GM18907 (cell line): Measurements from ENCODE around the gene CA5B.
"Not testable (repeated sequence)": the region's sequence is repeated elsewhere in the genome, so short reads cannot be mapped to it uniquely, and the experiment has no call there.

ENCODE experiments used
- ATAC-seq: cut with Tn5 transposase; IDR thresholded peaks from one replicate; pipeline ENCODE4 v1.9.1; 2021; ENCODE audit warnings: mild to moderate bottlenecking, moderate library complexity; ENCODE audit not compliant: unreplicated experiment

Gene CA5B, protein sequence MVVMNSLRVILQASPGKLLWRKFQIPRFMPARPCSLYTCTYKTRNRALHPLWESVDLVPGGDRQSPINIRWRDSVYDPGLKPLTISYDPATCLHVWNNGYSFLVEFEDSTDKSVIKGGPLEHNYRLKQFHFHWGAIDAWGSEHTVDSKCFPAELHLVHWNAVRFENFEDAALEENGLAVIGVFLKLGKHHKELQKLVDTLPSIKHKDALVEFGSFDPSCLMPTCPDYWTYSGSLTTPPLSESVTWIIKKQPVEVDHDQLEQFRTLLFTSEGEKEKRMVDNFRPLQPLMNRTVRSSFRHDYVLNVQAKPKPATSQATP

GRCh38 chrX:15737959-15738902 is at the start of gene CA5B:
Gene CA5B (plus strand): TSS chrX:15738270. CDS start chrX:15750024, 11,754 bp downstream.
- ATAC-seq: peak; percentile 95

DNA sequence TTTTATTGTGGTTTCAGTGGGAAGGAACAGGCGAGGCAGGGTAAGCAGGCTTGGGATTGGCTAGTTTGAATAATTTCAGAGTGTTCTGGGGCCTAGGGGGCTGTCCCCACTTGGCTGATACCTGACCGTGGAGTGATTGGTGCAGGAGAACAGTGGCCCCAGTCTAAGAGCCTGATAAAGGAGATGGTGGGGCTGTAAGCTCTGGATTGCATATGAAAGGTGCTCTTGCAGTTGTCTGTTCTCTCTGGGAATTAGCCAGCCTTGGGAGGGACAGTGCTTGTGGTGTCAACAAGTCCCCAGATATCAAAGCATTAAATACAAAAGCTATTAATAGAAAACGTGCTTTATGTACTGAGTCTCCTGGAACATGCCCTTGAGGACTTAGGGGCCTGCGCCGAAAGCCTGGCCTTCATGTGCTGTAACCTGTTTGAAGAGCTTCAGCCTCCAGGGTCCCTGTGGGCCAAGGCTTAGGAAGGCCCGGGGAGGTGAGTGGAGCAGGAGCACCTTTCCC is 43.1 kb upstream of the CA5B start:
- no peak for ATAC-seq

- no peak for ATAC-seq
Observed at GRCh38 chrX:15696516-15696915, 41.6 kb upstream of the CA5B start.

GRCh38 chrX:15702488-15703371 is 35.3 kb upstream of the CA5B start:
- no peak for ATAC-seq

DNA sequence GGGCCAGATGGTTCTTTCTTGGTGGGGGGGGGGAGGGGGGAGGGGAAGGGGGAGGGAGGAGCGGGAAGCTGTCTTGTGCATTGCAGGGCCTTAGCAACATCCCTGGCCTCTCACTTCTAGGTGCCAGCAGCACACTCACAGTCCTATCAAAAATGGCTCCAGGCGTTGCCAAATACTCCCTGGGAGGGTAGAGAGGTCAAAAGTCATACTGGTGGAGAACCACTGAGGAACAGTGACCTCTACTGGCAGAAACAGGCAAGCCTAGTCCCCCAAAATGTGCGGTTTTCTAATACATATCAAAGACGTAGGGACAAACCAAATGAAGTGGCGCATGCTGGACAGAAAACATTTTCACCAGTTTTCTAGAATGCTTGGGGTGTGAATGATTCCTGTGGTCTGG is 34.3 kb upstream of the CA5B start:
- ATAC-seq: peak; percentile 44

DNA sequence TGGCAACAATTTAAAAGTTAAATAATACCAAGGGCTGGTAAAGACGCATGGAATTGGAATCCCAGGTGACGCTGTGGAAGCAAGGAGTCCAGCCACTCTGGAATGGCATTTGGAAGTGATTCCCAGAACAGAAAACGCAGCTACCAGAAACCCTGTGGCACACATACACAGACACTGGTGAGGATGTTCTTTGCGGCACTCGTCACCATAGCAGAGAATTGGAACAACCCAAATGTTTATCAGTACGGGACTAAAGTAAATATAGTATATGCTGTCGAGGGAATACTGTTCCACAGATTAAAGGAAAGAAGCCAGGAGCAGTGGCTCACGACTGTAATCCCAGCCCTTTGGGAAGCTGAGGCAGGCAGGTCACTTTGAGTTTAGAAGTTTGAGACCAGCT is 33.8 kb upstream of the CA5B start:
- not testable (repeated sequence) for ATAC-seq

DNA sequence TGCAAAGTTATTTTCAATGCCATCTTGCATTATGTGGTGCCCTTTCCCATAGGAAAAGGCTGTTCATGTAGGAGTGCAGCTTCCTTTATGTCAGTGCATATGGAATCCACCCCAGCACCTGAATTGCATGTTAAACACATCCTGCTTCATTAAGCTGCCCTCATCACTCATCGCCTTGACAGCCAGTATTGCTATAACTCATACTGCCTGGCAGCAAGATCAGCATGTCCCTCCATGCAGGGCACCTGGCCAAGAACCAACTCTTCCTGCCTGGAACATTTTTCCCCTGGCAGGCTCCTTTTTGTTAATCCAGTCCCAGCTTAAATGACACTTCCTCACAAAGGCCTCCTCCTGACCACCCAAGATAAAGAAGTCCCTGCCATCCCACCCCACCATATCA is 23.5 kb upstream of the CA5B start:
- ATAC-seq: no peak

DNA sequence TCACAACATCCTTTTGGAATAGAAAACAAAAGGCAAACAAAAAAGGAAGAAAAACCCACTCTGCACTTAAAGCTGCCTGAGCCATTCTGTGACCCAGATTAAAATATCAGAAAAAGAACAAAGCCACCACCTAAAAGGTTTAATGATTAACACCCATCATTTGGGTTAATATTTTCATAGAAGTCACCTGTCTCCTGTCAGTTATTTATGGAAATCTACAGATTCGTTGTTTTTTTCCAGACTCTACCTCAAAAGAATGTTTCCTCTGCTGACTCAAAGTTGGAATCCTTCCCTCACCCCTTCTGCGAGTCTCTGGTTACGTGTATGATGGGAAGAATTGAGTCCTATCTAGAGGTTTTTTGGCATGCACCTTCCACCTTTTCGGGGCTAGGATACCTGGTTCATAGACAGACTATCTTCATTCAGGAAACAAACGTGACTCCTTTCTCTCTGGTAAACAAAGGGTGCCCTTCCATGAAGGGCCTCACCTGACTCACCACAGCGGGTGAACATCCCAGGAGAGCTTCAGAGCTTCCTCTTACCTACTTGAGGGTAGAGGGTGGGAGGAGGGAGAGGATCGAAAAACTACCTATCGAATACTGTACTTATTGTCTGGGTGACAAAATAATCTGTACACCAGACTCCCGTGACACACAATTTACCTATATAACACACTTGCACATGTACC is 19.6 kb upstream of the CA5B start:
- ATAC-seq: no peak

GRCh38 chrX:15719324-15719968 is 18.6 kb upstream of the CA5B start:
- ATAC-seq: no peak

- no peak for ATAC-seq
Observed at GRCh38 chrX:15721911-15722310, 16.2 kb upstream of the CA5B start.

GRCh38 chrX:15723887-15724517 is 14.1 kb upstream of the CA5B start:
- no peak for ATAC-seq

DNA sequence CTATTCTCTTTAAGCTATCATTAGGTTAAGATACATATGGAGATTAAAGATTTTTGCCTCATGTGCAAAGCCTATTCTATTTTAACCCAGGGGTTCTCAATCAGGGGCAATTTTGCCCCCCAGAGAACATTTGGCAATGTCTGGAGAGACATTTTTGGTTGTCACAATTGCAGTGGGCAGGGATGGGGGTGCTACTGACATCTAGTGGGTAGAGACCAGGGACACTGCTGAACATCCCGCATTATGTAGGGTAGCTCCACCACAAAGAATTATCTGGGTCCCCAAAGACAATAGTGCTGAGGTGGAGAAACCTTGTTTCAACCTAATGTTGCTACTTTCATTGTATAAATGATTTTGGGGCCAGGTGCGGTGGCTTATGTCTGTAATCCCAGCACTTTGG is 13.2 kb upstream of the CA5B start:
- ATAC-seq: no peak

DNA sequence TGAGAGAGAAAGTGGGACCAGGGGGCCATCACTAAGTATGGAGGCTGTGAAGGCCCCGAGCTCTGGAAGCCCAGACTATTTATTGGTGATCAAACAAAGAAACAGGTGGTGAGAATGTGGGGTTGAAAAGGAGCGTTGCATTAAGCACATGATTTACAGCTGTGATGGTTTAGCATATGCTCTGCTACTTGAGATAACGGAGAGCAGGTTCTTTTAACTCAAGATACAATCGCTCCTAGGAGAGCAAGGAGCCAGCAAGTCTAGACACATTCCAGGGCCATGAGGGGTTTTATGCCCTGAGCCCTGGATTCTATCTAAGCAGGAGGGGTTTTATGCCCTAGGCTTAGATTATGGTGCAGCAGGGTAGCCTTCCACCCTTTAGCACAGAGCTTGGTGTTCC is 6.7 kb upstream of the CA5B start:
- not testable (repeated sequence) for ATAC-seq

- no peak for ATAC-seq
Observed at GRCh38 chrX:15737190-15737958, 696 bp upstream of the CA5B start.

DNA sequence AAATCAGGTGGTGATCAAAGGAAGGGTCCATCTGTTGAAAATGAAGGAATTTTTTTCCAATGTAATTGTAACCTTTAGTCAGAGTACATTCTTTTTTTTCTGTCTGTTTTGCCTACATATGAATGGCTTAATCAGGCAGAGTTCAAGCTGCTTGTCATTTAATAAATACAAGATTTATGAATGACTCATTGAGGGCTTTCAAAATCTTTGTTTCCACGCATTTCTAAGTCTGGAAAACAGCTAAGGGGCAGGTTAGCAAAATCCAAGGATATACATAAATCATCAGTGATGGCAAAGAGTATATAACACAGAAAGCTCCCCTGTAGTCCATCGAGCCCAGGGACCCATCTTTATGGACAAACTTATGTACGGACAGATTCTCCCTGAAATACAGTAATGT is 1.8 kb downstream of the CA5B start:
- ATAC-seq: no peak

GRCh38 chrX:15744181-15744867 is 6.3 kb downstream of the CA5B start:
- no peak for ATAC-seq

DNA sequence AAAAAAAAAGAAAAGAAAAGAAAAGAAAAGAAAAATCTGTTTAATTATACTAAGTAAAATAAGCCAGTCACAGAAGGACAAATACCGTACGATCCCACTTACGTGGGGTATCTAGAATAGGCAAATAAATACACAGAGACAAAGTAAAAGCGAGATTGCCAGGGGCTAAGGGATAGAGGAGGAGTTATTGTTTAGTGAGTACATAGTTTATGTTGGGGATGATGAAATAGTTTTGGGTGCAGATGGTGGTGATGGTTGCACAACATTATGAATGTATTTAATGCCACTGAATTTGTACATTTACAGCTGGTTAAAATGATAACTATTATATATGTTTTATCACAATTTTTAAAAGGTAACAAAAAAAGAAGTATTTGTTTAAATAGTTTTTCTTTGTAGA is 7.1 kb downstream of the CA5B start:
- no peak for ATAC-seq

DNA sequence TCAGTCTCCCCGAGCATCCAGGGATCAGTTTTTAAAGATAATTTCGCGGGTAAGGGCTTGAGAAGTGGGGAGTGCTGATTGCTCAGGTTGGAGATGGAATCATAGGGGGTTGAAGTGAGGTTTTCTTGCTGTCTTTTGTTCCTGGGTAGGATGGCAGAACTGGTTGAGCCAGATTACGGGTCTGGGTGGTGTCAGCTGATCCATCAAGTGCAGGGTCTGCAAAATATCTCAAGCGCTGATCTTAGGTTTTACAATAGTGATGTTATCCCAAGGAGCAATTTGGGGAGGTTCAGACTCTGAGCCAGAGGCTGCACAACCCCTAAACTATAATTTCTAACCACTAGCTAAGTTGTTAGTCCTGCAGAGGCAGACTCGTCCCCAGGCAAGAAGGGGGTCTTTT is 8.6 kb downstream of the CA5B start:
- not testable (repeated sequence) for ATAC-seq
